ENCODE measurements around the gene NFAT5.
A peak's percentile ranks its signal among the peaks of the same experiment; 100 is the strongest.
"Not testable (repeated sequence)": the region's sequence is repeated elsewhere in the genome, so short reads cannot be mapped to it uniquely, and the experiment has no call there.

NFAT5 gene

DNA sequence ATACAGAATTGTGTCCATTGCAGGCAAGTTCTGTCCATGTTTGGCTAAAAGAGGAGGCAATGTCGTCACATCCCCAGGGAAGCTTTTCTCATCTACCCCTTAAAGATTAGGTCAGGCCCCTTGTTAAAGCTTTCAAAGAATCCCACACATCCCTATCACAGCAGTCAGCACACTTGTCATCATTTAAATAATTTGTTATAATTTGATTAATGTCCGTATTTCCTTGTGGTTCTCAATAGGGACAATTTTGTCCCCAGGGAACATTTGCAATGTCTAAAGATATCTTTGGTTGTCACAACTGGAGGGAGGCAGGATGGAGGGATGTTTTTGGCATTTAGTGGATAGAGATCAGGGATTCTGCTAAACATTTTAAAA is 28.1 kb upstream of the NFAT5 start:
- CTCF ChIA-PET = no interaction called here
- H3K9me3 Mint-ChIP-seq = no peaks in the 10 kb centered on the region
- no peak for DNase-seq
- no peaks in the 10 kb centered on the region for H3K36me3 Mint-ChIP-seq
- H3K27me3 Mint-ChIP-seq = peaks cover 21% of the 10 kb centered on the region
- H3K27ac Mint-ChIP-seq = no peak overlapping the region
- no peaks in the 10 kb centered on the region for H3K4me1 Mint-ChIP-seq
- no peak overlapping the region for H3K4me3 Mint-ChIP-seq

DNA sequence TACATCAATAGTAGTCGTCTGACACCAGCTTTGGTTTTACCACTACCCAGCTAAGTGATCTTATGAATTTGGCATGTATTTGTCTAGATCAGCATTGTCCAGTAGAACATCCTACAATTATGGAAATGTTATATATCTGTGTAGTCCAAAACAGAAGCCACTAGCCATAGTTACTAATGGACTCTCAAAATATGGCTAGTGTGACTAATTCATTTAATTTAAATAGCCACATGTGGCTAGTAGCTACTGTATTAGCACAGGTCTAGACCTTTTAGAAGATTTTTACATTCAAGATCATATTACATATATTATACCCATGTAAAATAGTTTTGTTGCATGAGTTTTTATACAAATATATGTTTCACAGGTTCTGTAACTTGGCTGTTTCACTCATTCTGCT is 27.0 kb upstream of the NFAT5 start:
- Mint-ChIP-seq H3K4me1 (no peaks in the 10 kb centered on the region), H3K27ac (no peak overlapping the region)

DNA sequence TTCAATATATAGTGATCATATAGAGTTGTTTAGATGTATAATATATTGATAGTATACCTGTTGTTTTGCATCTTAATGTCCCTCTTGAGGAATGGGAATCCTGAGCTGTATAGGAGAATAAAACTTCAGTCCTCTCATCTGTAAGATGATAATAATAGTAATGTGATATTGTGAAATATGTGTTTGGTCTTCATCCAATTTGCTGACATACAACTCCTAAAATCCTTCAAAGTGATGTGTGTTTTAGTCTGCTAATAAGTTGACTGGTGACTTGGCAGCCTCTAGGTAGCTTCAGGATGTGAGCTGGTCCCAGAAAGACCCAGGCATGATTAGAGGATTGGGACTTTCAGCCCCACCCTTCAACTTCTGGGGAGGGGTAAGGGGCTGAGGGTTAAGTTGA is 22.8 kb upstream of the NFAT5 start:
- no peaks in the 10 kb centered on the region for H3K4me1 Mint-ChIP-seq
- H3K9me3 Mint-ChIP-seq = no peaks in the 10 kb centered on the region
- CTCF ChIA-PET = no interaction called here
- no peak for DNase-seq
- H3K36me3 Mint-ChIP-seq = no peaks in the 10 kb centered on the region
- H3K27ac Mint-ChIP-seq = no peak overlapping the region
- H3K4me3 Mint-ChIP-seq = no peak overlapping the region
- peaks cover 17% of the 10 kb centered on the region for H3K27me3 Mint-ChIP-seq

More for the DNA sequence above, 27.0 kb upstream of the NFAT5 start:
- Mint-ChIP-seq H3K27me3 (peaks cover 26% of the 10 kb centered on the region), H3K4me3 (no peak overlapping the region), H3K9me3 (no peaks in the 10 kb centered on the region), H3K36me3 (no peaks in the 10 kb centered on the region)
- no peak for DNase-seq
- CTCF ChIA-PET = interaction anchor here (0.9 kb wide), 1 partner anchor 19 kb away, joined by 3 read pairs; no protein-coding TSS in a partner anchor

DNA sequence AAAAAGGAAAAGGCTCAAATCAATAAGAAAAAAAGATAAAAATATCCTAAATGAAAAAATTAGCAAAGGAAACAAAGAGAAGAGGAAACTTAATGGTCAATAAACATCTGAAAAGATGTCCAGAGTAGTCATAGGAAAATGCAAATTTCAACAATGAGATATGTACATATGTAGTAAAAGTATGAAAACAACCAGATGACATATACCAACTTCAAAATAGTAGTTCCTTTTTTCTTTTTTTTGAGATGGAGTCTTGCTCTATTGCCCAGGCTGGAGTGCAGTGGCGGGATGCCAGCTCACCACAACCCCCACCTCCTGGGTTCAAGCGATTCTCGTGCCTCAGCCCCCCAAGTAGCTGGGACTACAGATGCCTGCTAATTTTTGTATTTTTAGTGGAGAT is 21.7 kb upstream of the NFAT5 start:
- H3K9me3 Mint-ChIP-seq = no peaks in the 10 kb centered on the region
- CTCF ChIA-PET = no interaction called here
- H3K4me3 Mint-ChIP-seq = no peak overlapping the region

DNA sequence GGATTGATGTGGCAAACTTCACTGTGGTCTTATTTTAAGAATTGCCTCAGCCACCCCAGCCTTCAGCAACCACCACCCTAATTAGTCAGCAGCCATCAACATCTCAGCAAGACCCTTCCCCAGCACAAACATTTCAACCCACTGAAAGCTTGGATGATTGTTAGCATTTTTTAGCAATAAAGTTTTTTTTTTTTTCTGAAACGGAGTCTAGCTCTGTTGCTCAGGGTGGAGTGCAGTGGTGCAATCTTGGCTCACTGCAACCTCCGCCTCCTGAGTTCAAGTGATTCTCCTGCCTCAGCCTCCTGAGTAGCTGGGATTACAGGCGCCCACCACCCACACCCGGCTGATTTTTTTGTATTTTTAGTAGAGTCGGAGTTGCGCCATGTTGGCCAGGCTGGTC is 19.1 kb upstream of the NFAT5 start:
- H3K9me3 Mint-ChIP-seq, H3K36me3 Mint-ChIP-seq, CTCF ChIA-PET, H3K27ac Mint-ChIP-seq, H3K4me1 Mint-ChIP-seq, DNase-seq, H3K4me3 Mint-ChIP-seq: not testable (repeated sequence)
- H3K27me3 Mint-ChIP-seq = peaks cover 18% of the 10 kb centered on the region

More for the DNA sequence above, 21.7 kb upstream of the NFAT5 start:
- H3K27me3 Mint-ChIP-seq = peaks cover 22% of the 10 kb centered on the region
- no peak for DNase-seq
- no peak overlapping the region for H3K27ac Mint-ChIP-seq
- H3K4me1 Mint-ChIP-seq = no peaks in the 10 kb centered on the region
- H3K36me3 Mint-ChIP-seq = no peaks in the 10 kb centered on the region

DNA sequence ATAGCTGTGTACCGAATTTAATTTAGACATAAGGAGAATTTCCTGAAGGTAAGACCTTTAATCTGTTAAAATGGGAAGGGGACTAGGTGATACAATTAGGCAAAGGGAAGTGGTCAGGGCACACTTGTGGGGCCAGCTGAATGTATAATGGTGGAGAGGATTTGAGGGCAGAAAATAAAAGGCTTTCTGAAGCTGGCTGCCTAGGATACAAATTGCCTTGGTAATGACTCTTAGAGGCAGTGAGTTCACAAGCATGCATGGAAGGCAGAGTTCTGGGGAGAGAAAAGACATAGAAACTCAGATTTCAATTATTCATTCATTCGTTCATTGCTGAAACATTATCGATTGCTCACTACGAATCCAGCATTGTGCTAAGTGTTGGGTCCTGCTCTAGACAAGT is 12.4 kb upstream of the NFAT5 start:
- Mint-ChIP-seq H3K9me3 (no peaks in the 10 kb centered on the region), H3K27me3 (peaks cover 14% of the 10 kb centered on the region), H3K4me1 (peaks cover 18% of the 10 kb centered on the region), H3K4me3 (no peak overlapping the region), H3K27ac (no peak overlapping the region), H3K36me3 (no peaks in the 10 kb centered on the region)
- no peak for DNase-seq
- CTCF ChIA-PET = interaction anchor here (1.3 kb wide), 1 partner anchor 50 kb away, joined by 3 read pairs; no protein-coding TSS in a partner anchor

- no peak overlapping the region for H3K27ac Mint-ChIP-seq
- H3K27me3 Mint-ChIP-seq = peaks cover 7% of the 10 kb centered on the region
Observed at GRCh38 chr16:69554495-69554894, 11.3 kb upstream of the NFAT5 start.

DNA sequence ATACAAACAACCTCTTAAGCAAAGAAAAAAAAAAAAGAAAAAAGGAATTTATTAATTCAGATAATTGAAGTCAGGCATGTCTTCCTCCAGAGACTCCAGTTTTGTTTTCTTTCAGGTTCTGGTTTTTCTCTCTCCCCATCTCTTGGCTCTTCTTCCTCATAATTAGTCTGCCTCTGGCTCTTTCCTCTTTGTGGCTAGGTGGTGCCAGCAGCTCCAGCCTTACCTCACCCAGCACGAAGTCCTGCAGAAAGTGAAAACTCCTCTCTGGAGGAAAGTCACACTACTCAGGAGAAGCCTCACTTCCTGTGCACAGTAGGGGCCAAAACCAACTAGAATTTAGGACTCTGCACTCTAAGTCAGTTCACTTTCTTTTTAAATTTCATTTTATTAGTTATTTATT is 10.3 kb upstream of the NFAT5 start:
- Mint-ChIP-seq H3K36me3 (no peaks in the 10 kb centered on the region), H3K27me3 (peaks cover 7% of the 10 kb centered on the region), H3K9me3 (no peaks in the 10 kb centered on the region), H3K27ac (peak overlapping the region; percentile 70), H3K4me3 (no peak overlapping the region), H3K4me1 (peaks cover 18% of the 10 kb centered on the region)
- CTCF ChIA-PET = interaction anchor here (1.0 kb wide), 1 partner anchor 159 kb away, joined by 3 read pairs; no protein-coding TSS in a partner anchor
- DNase-seq = no peak

More at GRCh38 chr16:69554495-69554894, 11.3 kb upstream of the NFAT5 start:
- peaks cover 18% of the 10 kb centered on the region for H3K4me1 Mint-ChIP-seq
- H3K36me3 Mint-ChIP-seq = no peaks in the 10 kb centered on the region
- no peaks in the 10 kb centered on the region for H3K9me3 Mint-ChIP-seq
- CTCF ChIA-PET = no interaction called here
- H3K4me3 Mint-ChIP-seq = no peak overlapping the region
- DNase-seq = no peak

DNA sequence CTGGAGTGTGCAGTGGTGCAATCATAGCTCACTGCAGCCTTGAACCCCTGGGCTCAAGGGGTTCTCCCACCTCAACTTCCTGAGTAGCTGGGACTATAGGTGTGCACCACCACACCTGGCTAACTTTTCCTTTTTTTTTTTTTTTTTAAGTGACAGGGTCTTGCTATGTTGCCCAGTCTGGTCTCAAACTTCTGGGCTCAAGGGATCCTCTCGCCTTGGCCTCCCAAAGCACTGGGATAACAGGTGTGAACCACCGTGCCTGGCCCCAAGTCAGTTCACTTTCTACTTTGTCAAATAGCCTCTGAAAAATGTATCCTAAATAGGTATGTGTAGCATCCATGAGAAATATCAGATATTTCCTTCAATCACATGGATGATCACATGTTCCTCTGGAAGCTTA is 9.9 kb upstream of the NFAT5 start:
- H3K9me3 Mint-ChIP-seq = no peaks in the 10 kb centered on the region
- H3K27me3 Mint-ChIP-seq = peaks cover 4% of the 10 kb centered on the region
- H3K4me1 Mint-ChIP-seq = peaks cover 18% of the 10 kb centered on the region
- CTCF ChIA-PET = interaction anchor here (1.0 kb wide), 1 partner anchor 159 kb away, joined by 3 read pairs; no protein-coding TSS in a partner anchor
- no peaks in the 10 kb centered on the region for H3K36me3 Mint-ChIP-seq
- no peak overlapping the region for H3K4me3 Mint-ChIP-seq
- no peak for DNase-seq
- no peak overlapping the region for H3K27ac Mint-ChIP-seq

- Mint-ChIP-seq H3K27ac (no peak overlapping the region), H3K4me1 (peaks cover 31% of the 10 kb centered on the region), H3K4me3 (no peak overlapping the region), H3K9me3 (no peaks in the 10 kb centered on the region), H3K36me3 (no peaks in the 10 kb centered on the region), H3K27me3 (peaks cover 4% of the 10 kb centered on the region)
- DNase-seq = no peak
- CTCF ChIA-PET = no interaction called here
Observed at GRCh38 chr16:69559164-69559563, 6.6 kb upstream of the NFAT5 start.

- H3K9me3 Mint-ChIP-seq, DNase-seq, CTCF ChIA-PET, H3K4me3 Mint-ChIP-seq, H3K27me3 Mint-ChIP-seq, H3K27ac Mint-ChIP-seq, H3K36me3 Mint-ChIP-seq: not testable (repeated sequence)
- peaks cover 21% of the 10 kb centered on the region for H3K4me1 Mint-ChIP-seq
Observed at GRCh38 chr16:69561367-69561766, 4.4 kb upstream of the NFAT5 start.

DNA sequence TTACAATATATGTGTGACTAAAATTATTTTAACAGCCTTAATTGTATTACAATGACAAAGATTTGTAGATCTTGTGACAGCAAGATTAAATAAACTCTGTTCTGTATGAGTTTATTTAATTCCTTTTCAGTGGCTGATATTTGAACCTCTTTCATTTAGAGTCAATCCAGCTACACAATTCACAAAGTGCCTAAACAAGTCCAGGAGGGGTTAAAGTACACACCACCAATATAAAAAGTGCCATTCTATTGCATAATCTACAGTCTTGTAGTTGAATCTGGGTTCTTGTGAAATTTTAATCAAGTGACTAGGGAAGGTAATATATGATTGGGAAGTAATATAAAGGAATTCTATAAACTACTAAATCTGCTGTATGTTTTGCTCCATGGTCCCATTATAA is 3.9 kb upstream of the NFAT5 start:
- no peak overlapping the region for H3K4me3 Mint-ChIP-seq
- peaks cover 21% of the 10 kb centered on the region for H3K4me1 Mint-ChIP-seq
- no peaks in the 10 kb centered on the region for H3K27me3 Mint-ChIP-seq
- peaks cover 2% of the 10 kb centered on the region for H3K36me3 Mint-ChIP-seq
- no peaks in the 10 kb centered on the region for H3K9me3 Mint-ChIP-seq
- CTCF ChIA-PET = no interaction called here
- no peak for DNase-seq
- no peak overlapping the region for H3K27ac Mint-ChIP-seq

- H3K27ac Mint-ChIP-seq = no peak overlapping the region
- H3K4me3 Mint-ChIP-seq = no peak overlapping the region
- CTCF ChIA-PET = no interaction called here
- no peaks in the 10 kb centered on the region for H3K9me3 Mint-ChIP-seq
- H3K4me1 Mint-ChIP-seq = peaks cover 30% of the 10 kb centered on the region
- no peaks in the 10 kb centered on the region for H3K27me3 Mint-ChIP-seq
- no peak for DNase-seq
- peaks cover 3% of the 10 kb centered on the region for H3K36me3 Mint-ChIP-seq
Observed at GRCh38 chr16:69562813-69563212, 3.0 kb upstream of the NFAT5 start.

DNA sequence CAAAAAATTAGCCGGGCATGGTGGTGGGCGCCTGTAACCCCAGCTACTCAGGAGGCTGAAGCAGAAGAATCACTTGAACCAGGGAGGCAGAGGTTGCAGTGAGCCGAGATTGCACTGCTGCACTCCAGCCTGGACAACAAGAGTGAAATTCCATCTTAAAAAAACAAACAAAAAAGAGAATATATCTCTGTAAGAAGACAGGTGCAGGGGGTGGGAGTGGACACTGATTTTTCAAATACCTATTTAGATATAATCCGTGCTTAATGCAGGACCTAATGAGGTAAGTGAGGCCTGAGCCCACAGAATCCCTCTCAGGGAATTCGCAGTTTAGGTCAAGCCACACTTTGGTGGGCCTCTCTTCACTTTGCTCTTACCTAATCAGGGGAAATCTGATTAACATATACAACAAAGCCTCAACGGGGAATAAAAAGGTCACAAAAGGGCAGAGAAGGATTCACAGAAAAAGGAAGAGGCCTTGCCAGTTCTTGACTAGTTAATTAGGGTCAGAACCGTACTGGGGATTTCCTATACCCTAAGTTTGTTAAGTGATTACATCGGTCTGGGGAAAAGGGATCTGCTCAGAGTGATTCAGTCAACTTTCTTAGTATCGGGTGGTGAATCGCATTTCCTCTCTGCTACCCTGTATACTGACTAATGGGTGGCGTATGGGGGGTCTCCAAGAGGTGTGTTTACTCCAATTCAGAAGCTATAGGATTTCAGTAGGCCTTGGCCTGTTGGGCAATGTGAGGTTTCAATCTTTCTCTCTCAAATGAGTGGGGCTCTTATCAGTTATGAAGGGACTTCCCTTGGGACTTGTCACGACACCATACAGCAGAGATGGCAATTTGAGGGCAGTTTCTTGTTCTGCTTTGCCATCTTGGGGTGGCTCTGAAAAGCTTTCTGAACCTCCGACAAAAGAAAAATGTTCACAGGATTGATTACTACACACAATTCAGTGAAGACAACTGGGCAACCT is 1.9 kb upstream of the NFAT5 start:
- H3K36me3 Mint-ChIP-seq = peaks cover 3% of the 10 kb centered on the region
- no peaks in the 10 kb centered on the region for H3K9me3 Mint-ChIP-seq
- peak overlapping the region; percentile 90 for H3K4me3 Mint-ChIP-seq
- H3K27ac Mint-ChIP-seq = peak overlapping the region; percentile 95
- H3K27me3 Mint-ChIP-seq = no peaks in the 10 kb centered on the region
- CTCF ChIA-PET = interaction anchor here (0.8 to 1.6 kb wide), 4 partner anchors 69 to 170 kb away, joined by 3 to 12 read pairs (median 4); no protein-coding TSS in a partner anchor
- peak; percentile 49 for DNase-seq
- H3K4me1 Mint-ChIP-seq = peaks cover 39% of the 10 kb centered on the region
